Measurements from ENCODE around the gene NPAS3. TPM values are rescaled to one million over a fixed set of nuclear protein-coding genes. Genes with fewer than 3 reads are reported as not detected.

Gene NPAS3
- total RNA-seq, 1 experiment from 2014 or later, result 0.36 TPM

- Histone ChIP-seq H3K27me3 (ENCODE audit: low read length) (no peaks in the 10 kb centered on the region), H3K4me2 (ENCODE audit: low read length) (no peak overlapping the region), H3K9me2 (replicated peaks; ENCODE audit: low read length) (no peaks in the 10 kb centered on the region), H3K4me1 (ENCODE audit: insufficient read depth, low read length) (no peaks in the 10 kb centered on the region), H2AFZ (ENCODE audit: low read length) (no peak overlapping the region), H3K4me3 (ENCODE audit: low read length) (no peak overlapping the region), H3K36me3 (ENCODE audit: low read depth, low read length) (no peaks in the 10 kb centered on the region), H3F3A (ENCODE audit: low read length, unreplicated experiment) (no peaks in the 10 kb centered on the region), H3K9ac (ENCODE audit: low read length) (no peak overlapping the region), H3K9me3 (ENCODE audit: low read length) (no peaks in the 10 kb centered on the region), H4K20me1 (ENCODE audit: low read length) (no peaks in the 10 kb centered on the region), H3K79me2 (ENCODE audit: low read length) (no peaks in the 10 kb centered on the region), H3K27ac (ENCODE audit: low read length) (no peak overlapping the region)
- ATAC-seq (no peak), DNase-seq (no peak)
- no TSS peak for BruUV-seq (replicated peaks)
- intact Hi-C loops (cut with micrococcal nuclease), result no loop called here
- no peak for TF ChIP-seq EZH2phosphoT487 (IDR thresholded peaks at IDR 0.05; ENCODE audit: borderline replicate concordance, low read length)
- TF ChIP-seq, protein P1, sequence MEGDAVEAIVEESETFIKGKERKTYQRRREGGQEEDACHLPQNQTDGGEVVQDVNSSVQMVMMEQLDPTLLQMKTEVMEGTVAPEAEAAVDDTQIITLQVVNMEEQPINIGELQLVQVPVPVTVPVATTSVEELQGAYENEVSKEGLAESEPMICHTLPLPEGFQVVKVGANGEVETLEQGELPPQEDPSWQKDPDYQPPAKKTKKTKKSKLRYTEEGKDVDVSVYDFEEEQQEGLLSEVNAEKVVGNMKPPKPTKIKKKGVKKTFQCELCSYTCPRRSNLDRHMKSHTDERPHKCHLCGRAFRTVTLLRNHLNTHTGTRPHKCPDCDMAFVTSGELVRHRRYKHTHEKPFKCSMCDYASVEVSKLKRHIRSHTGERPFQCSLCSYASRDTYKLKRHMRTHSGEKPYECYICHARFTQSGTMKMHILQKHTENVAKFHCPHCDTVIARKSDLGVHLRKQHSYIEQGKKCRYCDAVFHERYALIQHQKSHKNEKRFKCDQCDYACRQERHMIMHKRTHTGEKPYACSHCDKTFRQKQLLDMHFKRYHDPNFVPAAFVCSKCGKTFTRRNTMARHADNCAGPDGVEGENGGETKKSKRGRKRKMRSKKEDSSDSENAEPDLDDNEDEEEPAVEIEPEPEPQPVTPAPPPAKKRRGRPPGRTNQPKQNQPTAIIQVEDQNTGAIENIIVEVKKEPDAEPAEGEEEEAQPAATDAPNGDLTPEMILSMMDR (conservative IDR thresholded peaks at IDR 0.05; ENCODE audit: low read depth, low read length), result no peak
- no peak for TF ChIP-seq EZH2 (IDR thresholded peaks at IDR 0.05; ENCODE audit: low read length, unreplicated experiment)
- CTCF ChIA-PET, result interaction anchor here (0.6 kb wide), 1 partner anchor 682 kb away, joined by 6 read pairs; no protein-coding TSS in a partner anchor
- POLR2A ChIA-PET (ENCODE audit: unreplicated experiment), result no interaction called here
These were observed 595.4 kb downstream of the NPAS3 start for GRCh38 chr14:33534104-33534503.

GRCh38 chr14:33534632-33535031 is 596.0 kb downstream of the NPAS3 start:
- CTCF ChIA-PET, result interaction anchor here (0.6 kb wide), 1 partner anchor 682 kb away, joined by 6 read pairs; no protein-coding TSS in a partner anchor
- Histone ChIP-seq H3K4me1 (ENCODE audit: insufficient read depth, low read length) (no peaks in the 10 kb centered on the region), H3K36me3 (ENCODE audit: low read depth, low read length) (no peaks in the 10 kb centered on the region), H3K9me3 (ENCODE audit: low read length) (no peaks in the 10 kb centered on the region), H3K9ac (ENCODE audit: low read length) (no peak overlapping the region), H3K27me3 (ENCODE audit: low read length) (no peaks in the 10 kb centered on the region), H3K4me3 (ENCODE audit: low read length) (no peak overlapping the region), H3K9me2 (replicated peaks; ENCODE audit: low read length) (no peaks in the 10 kb centered on the region), H3K27ac (ENCODE audit: low read length) (no peak overlapping the region), H3F3A (ENCODE audit: low read length, unreplicated experiment) (no peaks in the 10 kb centered on the region), H4K20me1 (ENCODE audit: low read length) (no peaks in the 10 kb centered on the region), H3K79me2 (ENCODE audit: low read length) (no peaks in the 10 kb centered on the region), H2AFZ (ENCODE audit: low read length) (no peak overlapping the region), H3K4me2 (ENCODE audit: low read length) (no peak overlapping the region)
- BruUV-seq (replicated peaks), result no TSS peak
- no peak for DNase-seq
- POLR2A ChIA-PET (ENCODE audit: unreplicated experiment), result no interaction called here
- TF ChIP-seq, protein P1 (conservative IDR thresholded peaks at IDR 0.05; ENCODE audit: low read depth, low read length), result no peak
- TF ChIP-seq EZH2phosphoT487 (IDR thresholded peaks at IDR 0.05; ENCODE audit: borderline replicate concordance, low read length) (no peak), EZH2 (IDR thresholded peaks at IDR 0.05; ENCODE audit: low read length, unreplicated experiment) (no peak)
- intact Hi-C loops (cut with micrococcal nuclease), result no loop called here
- ATAC-seq, result no peak

GRCh38 chr14:33539918-33540357 is 601.3 kb downstream of the NPAS3 start:
- no peaks in the 10 kb centered on the region for H4K20me1 ChIP-seq (ENCODE audit: low read length)
- TF ChIP-seq, protein P1 (conservative IDR thresholded peaks at IDR 0.05; ENCODE audit: low read depth, low read length), result no peak
- TF ChIP-seq EZH2 (IDR thresholded peaks at IDR 0.05; ENCODE audit: low read length, unreplicated experiment) (no peak), EZH2phosphoT487 (IDR thresholded peaks at IDR 0.05; ENCODE audit: borderline replicate concordance, low read length) (no peak)
- no peak overlapping the region for H3K27ac ChIP-seq (ENCODE audit: low read length)
- no peaks in the 10 kb centered on the region for H3K79me2 ChIP-seq (ENCODE audit: low read length)
- H3K4me3 ChIP-seq (ENCODE audit: low read length), result no peak overlapping the region
- H3K4me2 ChIP-seq (ENCODE audit: low read length), result no peak overlapping the region
- BruUV-seq (replicated peaks), result no TSS peak
- no peak overlapping the region for H3K9ac ChIP-seq (ENCODE audit: low read length)
- no peak overlapping the region for H2AFZ ChIP-seq (ENCODE audit: low read length)
- no peaks in the 10 kb centered on the region for H3F3A ChIP-seq (ENCODE audit: low read length, unreplicated experiment)
- ChIA-PET CTCF (no interaction called here), POLR2A (ENCODE audit: unreplicated experiment) (interaction anchor here (0.7 kb wide), 1 partner anchor 11 kb away, joined by 3 read pairs; no protein-coding TSS in a partner anchor)
- no peaks in the 10 kb centered on the region for H3K9me2 ChIP-seq (replicated peaks; ENCODE audit: low read length)
- 0 out of 2 replicates have a peak, but pooled peaks cover 4% of the 10 kb centered on the region for H3K4me1 ChIP-seq (ENCODE audit: insufficient read depth, low read length)
- no peak; the same call in 1 of the 2 replicates for ATAC-seq
- DNase-seq, result peak; percentile 23
- no peaks in the 10 kb centered on the region for H3K27me3 ChIP-seq (ENCODE audit: low read length)
- intact Hi-C loops (cut with micrococcal nuclease), result no loop called here
- no peaks in the 10 kb centered on the region for H3K9me3 ChIP-seq (ENCODE audit: low read length)
- no peaks in the 10 kb centered on the region for H3K36me3 ChIP-seq (ENCODE audit: low read depth, low read length)

All from PC-3 (cell line).